Measurements from ENCODE around the gene ITGA1. TPM values are rescaled to one million over a fixed set of nuclear protein-coding genes. Genes with fewer than 3 reads are reported as not detected.
A peak's percentile ranks its signal among the peaks of the same experiment; 100 is the strongest.

ITGA1 gene
- total and polyA plus RNA-seq, 2 of the 8 experiments (the other 6 are each of a cell fraction or from before 2014, with no cell fraction given), result 2.3 to 9.0 TPM

DNA sequence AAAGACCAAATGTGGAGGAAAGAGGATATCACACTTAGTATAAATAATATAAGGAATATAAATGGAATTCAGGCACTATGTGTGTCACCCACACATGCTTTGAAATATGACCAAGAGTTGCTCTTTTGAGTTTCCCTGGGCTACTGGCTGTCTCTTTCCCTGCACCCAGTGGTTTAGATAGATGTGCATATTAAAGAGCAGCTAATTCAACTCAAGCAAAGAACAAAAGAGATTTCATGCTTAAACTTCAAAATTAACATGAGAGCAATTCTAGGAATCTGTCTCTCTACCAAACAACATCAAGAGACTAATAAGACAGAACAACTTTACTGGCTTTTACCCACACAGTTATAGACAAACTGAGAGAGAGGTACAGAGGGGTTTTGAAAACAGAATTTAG lies 38.0 kb upstream of the ITGA1 start:
- Histone ChIP-seq H4K91ac (replicated peaks; ENCODE audit: insufficient read length, low read length) (no peak overlapping the region), H3K27ac (ENCODE audit: low read depth, low read length) (no peak overlapping the region), H3K4me3 (ENCODE audit: extremely low read depth in 1 of 4, insufficient read depth in 2 of 4, low read depth in 3 of 4, low read length in 4 of 4) (no peak overlapping the region), H2BK120ac (replicated peaks; ENCODE audit: low read depth, low read length) (no peak overlapping the region), H3K23ac (ENCODE audit: insufficient read length) (no peak overlapping the region), H3K56ac (replicated peaks; ENCODE audit: insufficient read length, low read depth, low read length) (no peak overlapping the region), H3K4me1 (replicated peaks in 1 of 4; ENCODE audit: control insufficient read depth in 3 of 4, insufficient read depth in 4 of 4, low read length in 3 of 4) (peaks cover 0 to 4% (median 0%) of the 10 kb centered on the region in 4 experiments; a peak in 2 of 7 replicates), H3K18ac (ENCODE audit: extremely low read depth, low read length) (no peak overlapping the region), H3K4ac (replicated peaks; ENCODE audit: insufficient read length, low read depth, low read length) (no peak overlapping the region), H4K5ac (ENCODE audit: insufficient read length, low read depth, low read length) (no peak overlapping the region), H3K27me3 (replicated peaks in 1 of 4; ENCODE audit: control insufficient read depth in 3 of 4, extremely low read depth in 1 of 4, insufficient read depth in 3 of 4, low read length in 3 of 4) (no peaks in the 10 kb centered on the region), H2AFZ (ENCODE audit: low read length) (0 out of 2 replicates have a peak overlapping the region, but pooled peaks have one; percentile 85), H3K4me2 (ENCODE audit: insufficient read depth in 1 of 2, low read depth in 2 of 2, low read length in 2 of 2) (no peak overlapping the region; a peak in 2 of 4 replicates), H3K79me2 (ENCODE audit: control insufficient read depth in 1 of 2, insufficient read depth in 2 of 2, low read length in 2 of 2) (no peaks in the 10 kb centered on the region), H2BK5ac (ENCODE audit: low read depth, low read length) (no peak overlapping the region), H3K79me1 (ENCODE audit: low read depth, low read length) (no peaks in the 10 kb centered on the region), H2BK20ac (ENCODE audit: low read length) (no peak overlapping the region), H4K8ac (ENCODE audit: extremely low read depth, insufficient read depth, low read length) (no peak overlapping the region), H2BK12ac (ENCODE audit: low read depth, low read length) (no peak overlapping the region), H3K23me2 (ENCODE audit: low read depth, low read length) (peaks cover 2% of the 10 kb centered on the region; the same call in 1 of the 2 replicates), H2BK15ac (ENCODE audit: low read length) (no peak overlapping the region), H3K9me3 (ENCODE audit: insufficient read depth in 2 of 2, low read depth in 1 of 2, low read length in 1 of 2) (no peaks in the 10 kb centered on the region), H2AK5ac (ENCODE audit: low read depth, low read length) (no peak overlapping the region), H4K20me1 (replicated peaks in 1 of 2; ENCODE audit: control insufficient read depth in 1 of 2, insufficient read depth in 2 of 2, low read length in 2 of 2) (no peaks in the 10 kb centered on the region), H3K9ac (replicated peaks in 1 of 4; ENCODE audit: extremely low read depth in 1 of 4, low read depth in 3 of 4, low read length in 3 of 4) (no peak overlapping the region), H3K36me3 (ENCODE audit: control insufficient read depth in 2 of 4, insufficient read depth in 4 of 4, low read length in 3 of 4) (no peaks in the 10 kb centered on the region), H3K14ac (ENCODE audit: insufficient read length) (no peak overlapping the region)
- ChIA-PET POLR2A (ENCODE audit: partially characterized antibody) (interaction anchor here (0.6 kb wide), 1 partner anchor 22 kb away, joined by 4 read pairs; no protein-coding TSS in a partner anchor), CTCF (ENCODE audit: partially characterized antibody) (no interaction called here)
- no peak for FAIRE-seq
- no peak for DNase-seq (ENCODE audit: low read depth in 1 of 2, low spot score in 2 of 2)
- TF ChIP-seq, protein P1, sequence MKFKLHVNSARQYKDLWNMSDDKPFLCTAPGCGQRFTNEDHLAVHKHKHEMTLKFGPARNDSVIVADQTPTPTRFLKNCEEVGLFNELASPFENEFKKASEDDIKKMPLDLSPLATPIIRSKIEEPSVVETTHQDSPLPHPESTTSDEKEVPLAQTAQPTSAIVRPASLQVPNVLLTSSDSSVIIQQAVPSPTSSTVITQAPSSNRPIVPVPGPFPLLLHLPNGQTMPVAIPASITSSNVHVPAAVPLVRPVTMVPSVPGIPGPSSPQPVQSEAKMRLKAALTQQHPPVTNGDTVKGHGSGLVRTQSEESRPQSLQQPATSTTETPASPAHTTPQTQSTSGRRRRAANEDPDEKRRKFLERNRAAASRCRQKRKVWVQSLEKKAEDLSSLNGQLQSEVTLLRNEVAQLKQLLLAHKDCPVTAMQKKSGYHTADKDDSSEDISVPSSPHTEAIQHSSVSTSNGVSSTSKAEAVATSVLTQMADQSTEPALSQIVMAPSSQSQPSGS (IDR thresholded peaks at IDR 0.05; ENCODE audit: low read length), result no peak
- TF ChIP-seq, protein P2, sequence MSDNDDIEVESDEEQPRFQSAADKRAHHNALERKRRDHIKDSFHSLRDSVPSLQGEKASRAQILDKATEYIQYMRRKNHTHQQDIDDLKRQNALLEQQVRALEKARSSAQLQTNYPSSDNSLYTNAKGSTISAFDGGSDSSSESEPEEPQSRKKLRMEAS (IDR thresholded peaks at IDR 0.05), result no peak
- no peak for TF ChIP-seq RFX5 (IDR thresholded peaks at IDR 0.05; ENCODE audit: borderline replicate concordance, low read depth, low read length)
- no peak for TF ChIP-seq HDAC6 (IDR thresholded peaks at IDR 0.05; ENCODE audit: low read depth, low read length)
- no peak for TF ChIP-seq TCF12 (IDR thresholded peaks at IDR 0.05; ENCODE audit: low read depth, low read length)
- TF ChIP-seq EGR1 (IDR thresholded peaks at IDR 0.05; ENCODE audit: borderline replicate concordance, low read depth, low read length), result no peak
- TF ChIP-seq SRF (IDR thresholded peaks at IDR 0.05; ENCODE audit: low read depth, low read length), result no peak
- TF ChIP-seq CHD1 (IDR thresholded peaks at IDR 0.05; ENCODE audit: low read depth, low read length), result no peak
- no peak for TF ChIP-seq RNF2 (IDR thresholded peaks at IDR 0.05; ENCODE audit: borderline replicate concordance, low read depth, low read length, missing control alignments, poor library complexity, severe bottlenecking)
- TF ChIP-seq FOSL1 (IDR thresholded peaks at IDR 0.05; ENCODE audit: insufficient read depth, low read depth, low read length), result no peak
- TF ChIP-seq SIN3A (conservative IDR thresholded peaks at IDR 0.05 in 1 of 2, IDR thresholded peaks at IDR 0.05 in 1 of 2; ENCODE audit: low read depth in 1 of 2, low read length in 2 of 2), result no peak
- no peak for TF ChIP-seq YY1 (IDR thresholded peaks at IDR 0.05; ENCODE audit: low read depth, low read length)
- TF ChIP-seq RXRA (IDR thresholded peaks at IDR 0.05; ENCODE audit: insufficient read depth, low read depth, low read length), result no peak
